Stimulated activated CD8-positive, alpha-beta memory T cell treated with anti-CD3 and anti-CD28 coated beads, Interleukin-15, amount 100 ng/mL, for 24 hours (primary cell): ENCODE data around the gene ESPNL.

Experiments used
- DNase-seq: peaks from one replicate; pipeline ENCODE4 v3.0.0-alpha.2; 2020; ENCODE audit warnings: low read depth

Gene ESPNL

GRCh38 chr2:238141541-238142318 is 41.6 kb downstream of the ESPNL start:
- DNase-seq: no peak

GRCh38 chr2:238142382-238143205 is 42.5 kb downstream of the ESPNL start:
- DNase-seq: no peak

DNA sequence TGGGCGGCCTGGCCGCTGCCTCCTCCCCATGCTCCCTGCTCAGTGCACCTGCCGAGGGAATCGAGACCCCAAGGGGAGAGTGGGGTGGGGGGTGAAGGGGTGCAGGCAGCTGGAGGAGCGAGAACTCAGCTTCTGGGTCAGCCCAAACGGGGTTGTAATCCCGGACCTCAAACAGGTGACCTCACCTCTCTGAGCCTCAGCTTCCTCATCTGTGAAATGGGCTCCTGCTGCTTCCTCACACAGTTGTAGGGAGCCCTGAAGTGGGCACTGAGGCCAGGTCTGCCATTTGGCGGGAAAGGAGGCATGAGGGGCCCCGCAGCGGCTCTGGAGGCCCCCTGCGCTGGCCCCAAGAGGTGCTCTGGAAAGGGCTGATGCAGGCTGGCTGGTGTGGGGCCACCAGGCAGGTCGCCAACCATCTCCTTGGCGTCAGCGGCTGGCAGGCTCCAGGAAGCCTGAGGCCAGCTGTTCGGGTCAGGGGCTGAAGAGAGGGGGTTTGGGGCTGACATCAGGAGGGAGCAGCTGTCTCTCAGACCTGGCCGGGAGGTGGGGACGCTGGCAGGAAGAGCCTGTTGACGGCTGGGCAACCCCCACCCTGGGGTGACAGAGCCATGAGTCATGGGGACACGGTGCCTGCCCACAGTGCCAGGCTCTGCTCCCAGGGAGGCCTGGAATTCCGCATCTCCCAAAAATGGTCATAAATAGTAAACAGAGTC is 43.3 kb downstream of the ESPNL start:
- no peak for DNase-seq

DNA sequence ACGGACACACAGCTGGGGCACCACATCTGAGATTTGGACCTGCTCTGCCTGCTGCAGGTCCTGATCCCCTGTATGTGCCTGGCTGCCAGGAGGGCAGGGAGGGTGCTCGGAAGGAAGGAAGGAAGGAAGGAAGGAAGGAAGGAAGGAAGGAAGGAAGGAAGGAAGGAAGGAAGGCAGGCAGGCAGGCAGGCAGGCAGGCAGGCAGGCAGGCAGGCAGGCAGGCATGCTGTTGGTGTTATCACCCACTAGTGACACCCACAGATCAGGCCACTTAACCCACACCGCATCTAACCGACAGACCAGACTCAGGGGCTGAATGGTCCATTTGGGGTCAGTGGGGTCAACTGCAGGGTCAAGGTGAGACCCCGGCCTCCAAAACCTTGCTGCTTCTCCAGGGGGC is 44.1 kb downstream of the ESPNL start:
- no peak for DNase-seq

DNA sequence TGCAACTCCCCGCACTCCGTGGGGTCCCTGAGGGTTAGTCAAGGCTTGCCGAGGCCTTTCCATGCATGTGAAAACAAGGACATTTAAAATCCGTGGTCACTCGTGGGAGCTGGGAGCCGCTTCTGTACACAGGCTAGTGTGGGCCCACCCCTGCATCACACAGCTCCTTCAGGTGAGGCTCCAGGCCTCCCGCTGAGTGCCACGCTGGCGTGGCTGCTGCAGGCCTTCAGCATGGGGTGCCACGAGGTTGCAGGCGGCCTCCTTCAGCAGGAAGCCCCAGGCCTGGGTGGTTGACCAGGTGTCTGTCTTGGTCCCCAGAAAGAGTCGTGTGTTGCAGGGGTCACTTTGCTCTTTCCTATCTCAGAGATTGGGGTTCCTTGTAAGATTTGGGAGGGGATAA is 44.9 kb downstream of the ESPNL start:
- DNase-seq: no peak

DNA sequence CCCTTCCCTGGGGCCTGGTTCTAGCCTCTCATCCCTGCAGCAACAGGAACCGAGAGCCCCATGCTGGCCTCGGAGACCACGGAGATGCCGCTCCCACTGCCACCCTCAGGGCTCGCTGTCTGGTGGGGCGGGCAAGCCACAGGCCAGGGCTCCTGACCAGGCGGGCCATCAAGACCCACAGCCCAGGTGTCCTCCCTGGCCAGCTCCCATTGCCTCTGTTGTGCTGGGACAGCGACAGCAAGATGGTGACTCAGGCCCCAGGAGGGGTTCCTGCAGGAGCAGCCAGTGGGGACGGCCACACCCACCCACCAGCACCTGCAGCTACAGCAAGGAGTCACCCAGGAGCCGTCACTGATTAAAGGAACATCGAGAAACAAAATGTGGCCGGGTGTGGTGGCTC is 45.7 kb downstream of the ESPNL start:
- DNase-seq: no peak

- DNase-seq: no peak
These were observed 46.9 kb downstream of the ESPNL start for GRCh38 chr2:238146884-238147544.

- DNase-seq: no peak
These were observed 48.8 kb downstream of the ESPNL start for GRCh38 chr2:238148981-238149380.

DNA sequence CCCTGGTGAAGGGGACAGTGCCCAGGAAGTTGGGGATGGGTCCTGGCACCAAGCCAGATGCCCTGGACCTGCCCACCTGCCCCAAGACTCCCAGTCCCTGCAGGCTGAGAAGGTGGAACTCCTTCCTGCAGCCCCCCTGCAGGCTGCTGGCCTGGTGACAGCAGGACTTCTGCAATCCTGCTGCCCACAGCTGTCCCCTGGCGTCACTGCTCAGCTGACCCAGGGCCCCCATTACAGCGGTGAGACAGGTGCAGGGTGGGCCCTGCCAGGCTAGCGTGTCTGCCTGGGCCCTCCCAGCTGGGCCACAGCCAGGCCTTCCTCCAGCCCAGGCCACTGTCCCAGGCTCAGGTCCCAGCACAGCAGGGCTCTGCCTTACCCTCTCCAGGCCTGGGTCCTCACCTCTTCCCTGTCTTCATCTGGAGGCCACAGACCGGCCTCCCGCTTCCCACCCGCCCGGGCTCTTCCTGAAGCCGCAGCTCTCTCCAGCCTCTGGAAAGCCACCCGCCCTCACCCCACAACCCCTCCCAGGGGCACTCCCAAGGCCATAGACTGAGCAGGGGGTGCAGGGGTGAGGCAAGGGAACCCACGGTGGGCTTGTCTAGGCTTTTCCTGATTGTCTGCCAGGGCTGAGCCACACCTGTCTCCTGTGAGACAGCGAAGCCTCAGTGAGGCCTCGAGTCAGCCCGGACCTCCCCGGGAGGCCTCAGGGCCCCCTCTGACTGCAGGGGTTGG is 49.9 kb downstream of the ESPNL start:
- DNase-seq: no peak

- DNase-seq: no peak
These were observed 50.5 kb downstream of the ESPNL start for GRCh38 chr2:238150686-238151085.

DNA sequence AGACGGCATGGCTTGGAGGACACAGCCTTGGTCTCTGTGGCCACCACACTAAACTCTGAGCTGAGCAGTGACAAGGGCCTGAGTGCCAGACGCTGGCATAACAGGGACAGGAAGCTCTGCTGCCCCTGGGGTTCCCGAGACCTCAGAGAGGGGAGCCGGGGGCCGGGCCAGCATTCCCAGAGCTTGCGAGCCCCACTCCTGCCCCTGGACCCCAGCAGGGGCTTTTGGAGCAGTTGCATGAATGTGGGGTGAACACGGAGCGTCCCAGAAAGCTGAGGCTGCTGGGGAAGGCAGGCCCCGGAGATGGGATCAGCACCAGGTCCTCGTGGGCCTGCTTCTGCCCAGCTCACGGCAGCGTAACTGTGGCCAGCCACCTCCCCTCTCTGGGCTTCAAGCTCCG is 51.1 kb downstream of the ESPNL start:
- no peak for DNase-seq

DNA sequence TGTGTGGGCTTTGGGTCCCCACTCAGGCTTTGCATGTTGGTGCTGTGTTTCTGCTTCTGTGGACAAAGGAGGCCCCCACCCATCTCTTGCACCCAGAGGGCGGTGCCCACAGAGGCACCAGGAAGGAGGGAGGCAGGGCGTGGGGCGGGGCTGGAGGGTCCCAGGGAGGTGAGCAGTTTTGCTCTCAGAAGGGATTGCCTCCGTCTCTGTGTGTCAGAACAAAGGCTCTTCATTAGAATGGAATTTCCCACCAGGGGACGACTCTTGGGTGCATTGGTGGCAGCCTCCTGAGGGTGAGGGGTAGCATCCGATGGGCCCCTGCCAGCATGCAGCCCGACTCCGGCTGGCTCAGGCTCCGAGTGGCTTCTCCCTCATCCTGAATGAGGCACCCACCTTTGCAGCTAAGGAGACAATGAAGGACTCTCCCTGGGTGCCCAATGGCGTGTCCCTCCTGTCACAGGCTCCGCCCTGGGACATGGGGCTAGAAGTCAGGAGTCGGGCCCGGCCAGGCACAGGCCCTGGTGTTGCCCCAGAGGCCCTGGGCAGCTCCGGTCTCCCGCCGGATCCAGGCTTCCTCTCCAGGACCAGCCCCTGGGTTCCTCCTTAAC is 51.6 kb downstream of the ESPNL start:
- no peak for DNase-seq

- DNase-seq: no peak
These were observed 52.9 kb downstream of the ESPNL start for GRCh38 chr2:238152771-238153688.

- DNase-seq: no peak
These were observed 54.4 kb downstream of the ESPNL start for GRCh38 chr2:238154570-238154969.

GRCh38 chr2:238155051-238155760 is 55.1 kb downstream of the ESPNL start:
- DNase-seq: no peak

- no peak for DNase-seq
These were observed 55.9 kb downstream of the ESPNL start for GRCh38 chr2:238155761-238156694.

DNA sequence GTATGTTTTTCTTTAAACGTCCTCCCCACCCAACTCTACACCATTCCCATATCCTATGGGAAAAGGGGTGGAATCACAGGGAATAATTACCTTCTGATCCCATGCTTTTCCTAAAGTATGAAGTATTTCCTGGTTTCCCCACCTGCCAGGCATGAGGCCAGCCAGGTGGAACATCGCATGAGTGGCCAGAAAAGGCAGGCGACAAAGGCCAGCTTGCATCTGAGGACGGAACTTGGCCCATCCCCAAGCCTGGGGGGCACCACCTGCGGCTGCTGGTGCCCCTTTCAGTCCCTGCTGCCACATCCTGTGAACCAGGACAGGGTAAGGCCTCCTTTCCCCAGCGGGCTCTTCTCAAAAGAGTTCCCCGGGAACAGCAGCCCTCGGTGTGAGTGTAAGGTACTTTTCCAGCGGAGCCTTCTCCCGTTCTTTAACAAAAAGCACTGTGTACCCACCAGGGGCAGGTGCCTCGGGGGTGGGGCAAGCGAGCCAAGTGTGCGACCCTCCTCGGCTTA is 57.4 kb downstream of the ESPNL start:
- DNase-seq: no peak

DNA sequence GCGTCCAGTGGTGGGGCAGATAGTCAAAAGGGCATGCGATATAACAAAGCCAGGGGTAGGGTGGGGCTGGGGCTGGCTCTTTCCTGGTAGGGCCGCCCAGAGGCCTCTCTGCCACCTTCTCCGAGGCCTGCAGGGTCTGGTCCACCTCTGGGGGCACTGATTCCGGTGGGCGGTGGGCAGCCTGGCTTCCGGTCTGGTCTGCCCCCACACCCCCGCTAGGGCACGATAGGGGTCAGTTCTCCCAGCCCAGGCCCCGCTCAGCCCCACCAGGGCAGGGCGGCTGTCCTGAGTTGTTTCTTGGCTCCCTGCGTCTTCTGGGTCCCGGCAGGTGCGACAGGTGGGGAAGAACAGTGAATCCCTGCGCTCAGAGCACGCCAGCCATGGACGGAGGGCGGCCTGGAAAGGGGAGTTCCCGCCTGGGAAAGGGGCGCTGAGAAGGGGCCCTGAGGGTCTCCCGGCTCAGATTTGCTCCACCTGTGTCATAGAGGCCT is 57.9 kb downstream of the ESPNL start:
- no peak for DNase-seq
